OCI-LY7 (cell line): ENCODE data around the gene MACF1. TPM values are rescaled to one million over a fixed set of nuclear protein-coding genes. Genes with fewer than 3 reads are reported as not detected.

Experiments used
- BruUV-seq: library from RNA; stranded (reverse); fragments of 400-500 nt; replicated peaks from 2 replicates; lab custom pipeline; 2021; lab: Mats Ljungman, UMichigan
- CTCF ChIA-PET: fragments of 300-600 bp; sonication (Branson Sonifier 250); formaldehyde crosslinking; loops from one replicate; lab custom pipeline; 2022; ENCODE audit warnings: antibody characterized with exemption; ENCODE audit not compliant: unreplicated experiment; lab: Charles Lee
- POLR2A ChIA-PET: fragments of 300-600 bp; sonication (Branson Sonifier 250); formaldehyde crosslinking; loops from one replicate; lab custom pipeline; 2022; ENCODE audit warnings: antibody characterized with exemption; lab: Charles Lee
- DNase-seq: peaks from one replicate; pipeline ENCODE4 v3.0.0-alpha.2; 2015; ENCODE audit warnings: low spot score
- H2AFZ ChIP-seq: fragments of 200-600 bp; sonication (generic), shearing (Covaris generic); 2 replicates; pipeline ENCODE4 v1.6.1; 2014; ENCODE audit warnings: mild to moderate bottlenecking, antibody characterized with exemption, low read length, moderate library complexity
- H3K27ac ChIP-seq: fragments of 200-600 bp; sonication (generic); 2 replicates; pipeline ENCODE4 v1.5.1; 2014; ENCODE audit warnings: mixed run types, low read depth, mild to moderate bottlenecking, moderate library complexity, low read length, inconsistent platforms; ENCODE audit not compliant: poor library complexity, severe bottlenecking
- H3K36me3 ChIP-seq: fragments of 200-600 bp; sonication (generic); 2 replicates; pipeline ENCODE4 v1.6.1; 2014; ENCODE audit warnings: mild to moderate bottlenecking, antibody characterized with exemption, low read length, moderate library complexity, mixed read lengths; ENCODE audit not compliant: insufficient read depth
- H3K4me1 ChIP-seq: fragments of 200-600 bp; sonication (generic); 2 replicates; pipeline ENCODE4 v1.5.1; 2014; ENCODE audit warnings: mild to moderate bottlenecking, low read length; ENCODE audit not compliant: insufficient read depth, poor library complexity, severe bottlenecking
- H3K4me2 ChIP-seq: fragments of 200-600 bp; sonication (generic); 2 replicates; pipeline ENCODE4 v1.6.1; 2014; ENCODE audit warnings: mild to moderate bottlenecking, low read length
- H3K4me3 ChIP-seq: fragments of 200-600 bp; sonication (generic); 2 replicates; pipeline ENCODE4 v1.5.1; 2014; ENCODE audit warnings: mild to moderate bottlenecking, low read depth, low read length; ENCODE audit not compliant: poor library complexity, severe bottlenecking
- H3K79me2 ChIP-seq: fragments of 200-600 bp; sonication (generic); 2 replicates; pipeline ENCODE4 v1.6.1; 2016; ENCODE audit warnings: low read depth, mild to moderate bottlenecking, low read length, moderate library complexity, mixed read lengths; ENCODE audit not compliant: insufficient read depth
- H3K9me2 ChIP-seq: fragments of 200-600 bp; sonication (generic); 2 replicates; pipeline ENCODE4 v1.6.1; 2016; ENCODE audit warnings: mild to moderate bottlenecking, low read length, mixed read lengths; ENCODE audit not compliant: insufficient read depth
- H3K9me3 ChIP-seq: fragments of 200-600 bp; sonication (generic); 2 replicates; pipeline ENCODE4 v1.6.1; 2014; ENCODE audit warnings: mild to moderate bottlenecking, mixed run types, low read length, mixed read lengths
- H4K20me1 ChIP-seq: fragments of 200-600 bp; sonication (generic); 2 replicates; pipeline ENCODE4 v1.6.1; 2014; ENCODE audit warnings: mild to moderate bottlenecking, antibody characterized with exemption, low read length, moderate library complexity, mixed read lengths; ENCODE audit not compliant: insufficient read depth
- CTCF ChIP-seq: fragments of 200-600 bp; sonication (generic); conservative IDR thresholded peaks from 2 replicates; pipeline ENCODE4 v1.5.1; 2014; ENCODE audit warnings: mild to moderate bottlenecking, antibody characterized with exemption, low read length, moderate library complexity, mixed read lengths
- EZH2phosphoT487 ChIP-seq: fragments of 200-600 bp; sonication (generic); IDR thresholded peaks from 2 replicates; pipeline ENCODE4 v1.6.1; 2018; ENCODE audit warnings: low read depth, borderline replicate concordance, mild to moderate bottlenecking, mixed run types, antibody characterized with exemption, low read length, moderate library complexity, mixed read lengths
- intact Hi-C: fragments of 100-400 bp; cut with micrococcal nuclease; formaldehyde crosslinking; loops from one replicate; pipeline ENCODE4 v1.10.0; 2022; ENCODE audit not compliant: unreplicated experiment
- total RNA-seq, 2 experiments: library from RNA; depleted of rRNA in 1 of 2; stranded (reverse); fragments of >200 nt in 1 of 2; shearing (Covaris generic) in 1 of 2; gene quantifications; 2 replicates each; pipeline ENCODE4 v1.2.3, GENCODE V29; 2014 to 2022

MACF1 gene
- total RNA-seq, 2 experiments from 2014 or later: 211 to 220 TPM

GRCh38 chr1:39470040-39470439 lies 265.5 kb downstream of the MACF1 start:
- no peaks in the 10 kb centered on the region for H3K4me1 ChIP-seq
- no peak for DNase-seq
- peaks cover 87% of the 10 kb centered on the region for H3K36me3 ChIP-seq
- ChIA-PET CTCF (no interaction called here), POLR2A (interaction anchor here (0.9 kb wide), 1 partner anchor 56 kb away, joined by 3 read pairs; no protein-coding TSS in a partner anchor)
- H4K20me1 ChIP-seq: no peaks in the 10 kb centered on the region
- no peaks in the 10 kb centered on the region for H3K9me2 ChIP-seq
- TF ChIP-seq CTCF (no peak), EZH2phosphoT487 (no peak)
- no peaks in the 10 kb centered on the region for H3K79me2 ChIP-seq
- no peak overlapping the region for H3K4me2 ChIP-seq
- H3K27ac ChIP-seq: no peak overlapping the region
- intact Hi-C loops: no loop called here
- no peak overlapping the region for H2AFZ ChIP-seq
- H3K9me3 ChIP-seq: no peaks in the 10 kb centered on the region
- no peak overlapping the region for H3K4me3 ChIP-seq
- BruUV-seq: no TSS peak

DNA sequence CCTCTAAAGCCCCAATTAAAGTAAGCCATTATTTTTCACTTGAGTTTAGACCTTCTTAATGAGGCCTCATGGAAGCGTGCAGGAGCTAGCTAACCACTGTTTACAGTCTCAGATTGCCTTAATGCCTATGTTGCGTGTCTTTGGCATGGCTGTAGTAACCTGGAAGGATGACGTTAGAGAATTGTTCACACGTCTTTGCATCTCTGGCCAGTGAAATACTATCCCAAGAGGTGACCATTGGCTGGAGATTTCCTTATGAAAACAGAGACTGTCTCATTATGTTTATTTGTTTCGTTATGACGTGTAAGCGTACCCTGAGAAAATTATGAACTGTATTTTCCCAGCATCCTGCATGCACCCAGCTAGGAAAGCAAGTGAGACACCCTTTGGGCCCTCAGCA lies 268.3 kb downstream of the MACF1 start:
- Histone ChIP-seq H3K9me2 (no peaks in the 10 kb centered on the region), H2AFZ (no peak overlapping the region), H3K9me3 (no peaks in the 10 kb centered on the region), H3K79me2 (no peaks in the 10 kb centered on the region), H3K36me3 (peaks cover 63% of the 10 kb centered on the region), H3K27ac (no peak overlapping the region), H3K4me2 (no peak overlapping the region), H4K20me1 (no peaks in the 10 kb centered on the region), H3K4me3 (no peak overlapping the region), H3K4me1 (no peaks in the 10 kb centered on the region)
- CTCF ChIA-PET: no interaction called here
- intact Hi-C loops: no loop called here
- POLR2A ChIA-PET: interaction anchor here (0.8 kb wide), 1 partner anchor 136 kb away, joined by 3 read pairs; no protein-coding TSS in a partner anchor
- DNase-seq: no peak
- TF ChIP-seq CTCF (no peak), EZH2phosphoT487 (no peak)
- BruUV-seq: no TSS peak

GRCh38 chr1:39473324-39473723 lies 268.8 kb downstream of the MACF1 start:
- ChIA-PET POLR2A (interaction anchor here (0.6 to 0.8 kb wide), 2 partner anchors 136 to 376 kb away, joined by 3 read pairs; no protein-coding TSS in a partner anchor), CTCF (no interaction called here)
- H3K36me3 ChIP-seq: peaks cover 58% of the 10 kb centered on the region
- H3K4me1 ChIP-seq: no peaks in the 10 kb centered on the region
- H3K27ac ChIP-seq: no peak overlapping the region
- no peak for TF ChIP-seq CTCF
- TF ChIP-seq EZH2phosphoT487: no peak
- intact Hi-C loops: no loop called here
- BruUV-seq: no TSS peak
- H2AFZ ChIP-seq: no peak overlapping the region
- no peaks in the 10 kb centered on the region for H3K79me2 ChIP-seq
- H3K9me2 ChIP-seq: no peaks in the 10 kb centered on the region
- no peaks in the 10 kb centered on the region for H4K20me1 ChIP-seq
- no peak overlapping the region for H3K4me2 ChIP-seq
- no peak overlapping the region for H3K4me3 ChIP-seq
- DNase-seq: no peak
- no peaks in the 10 kb centered on the region for H3K9me3 ChIP-seq
